HAP-1 (cell line): ENCODE results near the gene RBPJ.
"Not testable (repeated sequence)": the region's sequence is repeated elsewhere in the genome, so short reads cannot be mapped to it uniquely, and the experiment has no call there.

Source experiments
- DNase-seq, 2 experiments: peaks; one replicate each; pipeline ENCODE4 v3.0.0-alpha.2; 2016 to 2020; ENCODE audit warnings: low spot score in 2 of 2
- H3K27me3 ChIP-seq: fragments of 250-450 bp; sonication (Bioruptor Pico); 2 replicates; pipeline ENCODE4 v1.5.1; 2020; ENCODE audit warnings: low read depth, mild to moderate bottlenecking, moderate library complexity
- H3K36me3 ChIP-seq: fragments of 250-450 bp; sonication (Bioruptor Pico); replicated peaks from 2 replicates; pipeline ENCODE4 v1.5.1; 2020; ENCODE audit warnings: mild to moderate bottlenecking
- H3K4me1 ChIP-seq: fragments of 250-450 bp; sonication (Bioruptor Pico); 2 replicates; pipeline ENCODE4 v1.5.1; 2020; ENCODE audit warnings: mild to moderate bottlenecking
- H3K4me3 ChIP-seq: fragments of 250-450 bp; sonication (Bioruptor Pico); 2 replicates; pipeline ENCODE4 v1.5.1; 2020; ENCODE audit warnings: mild to moderate bottlenecking, moderate library complexity
- H3K9me3 ChIP-seq: fragments of 250-450 bp; sonication (Bioruptor Pico); 2 replicates; pipeline ENCODE4 v1.5.1; 2020; ENCODE audit warnings: mild to moderate bottlenecking, moderate library complexity
- in situ Hi-C: fragments of 300-500 bp; cut with MboI; formaldehyde crosslinking; loops from 3 replicates; pipeline ENCODE4 v1.14.3; 2020; ENCODE audit warnings: low sequenced_read_pairs, inconsistent platforms, mixed read lengths

RBPJ gene

GRCh38 chr4:26311633-26312032, 9.2 kb upstream of the RBPJ start:
- Histone ChIP-seq H3K4me3 (no peak overlapping the region), H3K36me3 (no peaks in the 10 kb centered on the region), H3K4me1 (no peaks in the 10 kb centered on the region), H3K9me3 (peaks cover 2% of the 10 kb centered on the region), H3K27me3 (no peaks in the 10 kb centered on the region)
- in situ Hi-C loops, result no loop called here
- no peak for DNase-seq

- DNase-seq, H3K4me1 ChIP-seq, H3K9me3 ChIP-seq, H3K4me3 ChIP-seq, H3K27me3 ChIP-seq, in situ Hi-C loops, H3K36me3 ChIP-seq: not testable (repeated sequence)
These were observed 5.4 kb upstream of the RBPJ start for GRCh38 chr4:26315316-26315932.

DNA sequence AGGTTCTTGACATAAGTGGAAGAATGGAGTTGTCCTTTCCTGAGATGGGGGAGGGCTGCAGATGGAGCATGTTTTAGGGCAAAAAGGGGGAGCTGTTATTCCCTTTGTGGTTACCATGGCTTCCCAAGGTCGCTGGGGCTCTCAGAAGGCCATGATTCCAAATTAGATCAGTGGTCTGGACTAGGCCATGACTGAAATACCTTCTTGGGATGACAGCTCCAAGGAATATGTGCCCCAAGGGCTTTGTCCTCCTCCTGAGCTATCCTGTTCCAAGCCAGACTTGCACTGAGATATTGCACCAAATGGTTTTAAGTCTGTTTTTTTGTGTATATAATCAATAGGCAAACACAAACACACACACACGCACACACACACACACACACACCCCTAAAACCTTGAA, 3.0 kb upstream of the RBPJ start:
- in situ Hi-C loops, result no loop called here
- no peaks in the 10 kb centered on the region for H3K27me3 ChIP-seq
- no peak for DNase-seq
- H3K9me3 ChIP-seq, result peaks cover 2% of the 10 kb centered on the region
- no peak overlapping the region for H3K4me3 ChIP-seq
- peaks cover 12% of the 10 kb centered on the region for H3K4me1 ChIP-seq
- H3K36me3 ChIP-seq, result no peaks in the 10 kb centered on the region

- Histone ChIP-seq H3K36me3 (no peaks in the 10 kb centered on the region), H3K4me3 (peak overlapping the region; percentile 95), H3K9me3 (peaks cover 2% of the 10 kb centered on the region; the same call in 1 of the 2 replicates), H3K4me1 (peaks cover 18% of the 10 kb centered on the region), H3K27me3 (no peaks in the 10 kb centered on the region)
- DNase-seq, result peak; percentile 95 to 98
- in situ Hi-C loops, result no loop called here
These were observed 1.3 kb upstream of the RBPJ start for GRCh38 chr4:26319467-26319948.

- Histone ChIP-seq H3K4me1 (peaks cover 18% of the 10 kb centered on the region), H3K27me3 (no peaks in the 10 kb centered on the region), H3K36me3 (no peaks in the 10 kb centered on the region), H3K4me3 (peak overlapping the region; percentile 95), H3K9me3 (no peaks in the 10 kb centered on the region)
- in situ Hi-C loops, result loop anchor here (10.0 kb wide), 1 partner anchor 245 kb away; no protein-coding TSS in a partner anchor
- DNase-seq, result no peak
These were observed 771 bp upstream of the RBPJ start for GRCh38 chr4:26319949-26320537.

GRCh38 chr4:26321373-26322221, 783 bp downstream of the RBPJ start:
- peaks cover 18% of the 10 kb centered on the region for H3K4me1 ChIP-seq
- in situ Hi-C loops, result loop anchor here (10.0 kb wide), 1 partner anchor 247 kb away; no protein-coding TSS in a partner anchor
- H3K27me3 ChIP-seq, result no peaks in the 10 kb centered on the region
- H3K9me3 ChIP-seq, result no peaks in the 10 kb centered on the region
- H3K36me3 ChIP-seq, result no peaks in the 10 kb centered on the region
- H3K4me3 ChIP-seq, result peak overlapping the region; percentile 95
- DNase-seq, result peak; percentile 27 to 57

GRCh38 chr4:26322346-26322745, 1.5 kb downstream of the RBPJ start:
- in situ Hi-C loops, result loop anchor here (10.0 kb wide), 1 partner anchor 248 kb away; no protein-coding TSS in a partner anchor
- no peak for DNase-seq
- no peaks in the 10 kb centered on the region for H3K9me3 ChIP-seq
- H3K36me3 ChIP-seq, result no peaks in the 10 kb centered on the region
- no peaks in the 10 kb centered on the region for H3K27me3 ChIP-seq
- H3K4me3 ChIP-seq, result peak overlapping the region; percentile 95
- peaks cover 18% of the 10 kb centered on the region for H3K4me1 ChIP-seq

GRCh38 chr4:26323821-26324220, 3.0 kb downstream of the RBPJ start:
- DNase-seq, result no peak

GRCh38 chr4:26325191-26325590, 4.4 kb downstream of the RBPJ start:
- H3K9me3 ChIP-seq, result no peaks in the 10 kb centered on the region
- H3K4me1 ChIP-seq, result peaks cover 13% of the 10 kb centered on the region
- H3K27me3 ChIP-seq, result no peaks in the 10 kb centered on the region
- DNase-seq, result peak; percentile 29 to 62
- no peak overlapping the region for H3K4me3 ChIP-seq
- H3K36me3 ChIP-seq, result no peaks in the 10 kb centered on the region
- in situ Hi-C loops, result loop anchor here (10.0 kb wide), 1 partner anchor 250 kb away; no protein-coding TSS in a partner anchor

More at GRCh38 chr4:26323821-26324220, 3.0 kb downstream of the RBPJ start:
- in situ Hi-C loops, result loop anchor here (10.0 kb wide), 1 partner anchor 249 kb away; no protein-coding TSS in a partner anchor
- H3K4me1 ChIP-seq, result peaks cover 18% of the 10 kb centered on the region
- no peaks in the 10 kb centered on the region for H3K27me3 ChIP-seq
- no peak overlapping the region for H3K4me3 ChIP-seq
- no peaks in the 10 kb centered on the region for H3K36me3 ChIP-seq
- H3K9me3 ChIP-seq, result no peaks in the 10 kb centered on the region

GRCh38 chr4:26326791-26327190, 6.0 kb downstream of the RBPJ start:
- H3K4me3 ChIP-seq, result no peak overlapping the region
- H3K4me1 ChIP-seq, result peaks cover 17% of the 10 kb centered on the region
- no peaks in the 10 kb centered on the region for H3K27me3 ChIP-seq
- in situ Hi-C loops, result loop anchor here (10.0 kb wide), 1 partner anchor 252 kb away; no protein-coding TSS in a partner anchor
- no peaks in the 10 kb centered on the region for H3K9me3 ChIP-seq
- no peak for DNase-seq
- H3K36me3 ChIP-seq, result no peaks in the 10 kb centered on the region

GRCh38 chr4:26330186-26330787, 9.5 kb downstream of the RBPJ start:
- in situ Hi-C loops, result loop anchor here (10.0 kb wide), 1 partner anchor 75 kb away; no protein-coding TSS in a partner anchor
- DNase-seq, result peak; percentile 27 to 61
- Histone ChIP-seq H3K36me3 (no peaks in the 10 kb centered on the region; the same call in 1 of the 2 replicates), H3K4me3 (no peak overlapping the region), H3K9me3 (no peaks in the 10 kb centered on the region), H3K4me1 (peaks cover 5% of the 10 kb centered on the region; the same call in 1 of the 2 replicates), H3K27me3 (no peaks in the 10 kb centered on the region)

DNA sequence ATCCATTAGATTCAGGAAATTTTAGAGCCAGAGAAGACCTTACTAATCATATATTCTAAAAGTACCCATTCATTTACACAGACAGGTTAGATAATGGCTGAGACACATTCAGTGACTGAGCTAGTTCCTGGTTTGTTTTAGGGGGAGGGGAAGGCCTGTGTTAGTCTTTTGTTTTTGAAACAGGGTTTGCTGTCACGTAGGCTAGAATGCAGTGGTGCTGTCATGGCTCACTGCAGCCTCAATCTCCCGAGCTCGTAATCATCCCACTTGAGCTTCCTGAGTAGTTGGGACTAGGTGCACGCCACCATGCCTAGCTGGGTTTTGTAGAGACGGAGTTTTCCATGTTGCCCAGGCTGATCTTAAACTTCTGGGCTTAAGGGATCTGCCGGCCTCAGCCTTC, 10.1 kb downstream of the RBPJ start:
- in situ Hi-C loops, result loop anchor here (10.0 kb wide), 1 partner anchor 74 kb away; no protein-coding TSS in a partner anchor

GRCh38 chr4:26331380-26331950, 10.7 kb downstream of the RBPJ start:
- H3K36me3 ChIP-seq, result no peaks in the 10 kb centered on the region; the same call in 1 of the 2 replicates
- H3K27me3 ChIP-seq, result no peaks in the 10 kb centered on the region
- H3K9me3 ChIP-seq, result no peaks in the 10 kb centered on the region
- DNase-seq, result no peak
- in situ Hi-C loops, result loop anchor here (10.0 kb wide), 1 partner anchor 73 kb away; no protein-coding TSS in a partner anchor
- H3K4me3 ChIP-seq, result no peak overlapping the region
- H3K4me1 ChIP-seq, result peaks cover 5% of the 10 kb centered on the region; the same call in 1 of the 2 replicates

More for the DNA sequence above, 10.1 kb downstream of the RBPJ start:
- DNase-seq, result no peak
- H3K9me3 ChIP-seq, result no peaks in the 10 kb centered on the region
- no peaks in the 10 kb centered on the region for H3K27me3 ChIP-seq
- no peaks in the 10 kb centered on the region; the same call in 1 of the 2 replicates for H3K36me3 ChIP-seq
- H3K4me3 ChIP-seq, result no peak overlapping the region
- H3K4me1 ChIP-seq, result peaks cover 5% of the 10 kb centered on the region; the same call in 1 of the 2 replicates
